ENCODE measurements around the gene YWHAH. TPM values are rescaled to one million over a fixed set of nuclear protein-coding genes. Genes with fewer than 3 reads are reported as not detected.
A peak's percentile ranks its signal among the peaks of the same experiment; 100 is the strongest.

Gene YWHAH
- total RNA-seq: 100 to 1,000 TPM in 5 of 8 experiments, 10 to 100 TPM in 3; 49.9 to 226 (median 106) TPM

DNA sequence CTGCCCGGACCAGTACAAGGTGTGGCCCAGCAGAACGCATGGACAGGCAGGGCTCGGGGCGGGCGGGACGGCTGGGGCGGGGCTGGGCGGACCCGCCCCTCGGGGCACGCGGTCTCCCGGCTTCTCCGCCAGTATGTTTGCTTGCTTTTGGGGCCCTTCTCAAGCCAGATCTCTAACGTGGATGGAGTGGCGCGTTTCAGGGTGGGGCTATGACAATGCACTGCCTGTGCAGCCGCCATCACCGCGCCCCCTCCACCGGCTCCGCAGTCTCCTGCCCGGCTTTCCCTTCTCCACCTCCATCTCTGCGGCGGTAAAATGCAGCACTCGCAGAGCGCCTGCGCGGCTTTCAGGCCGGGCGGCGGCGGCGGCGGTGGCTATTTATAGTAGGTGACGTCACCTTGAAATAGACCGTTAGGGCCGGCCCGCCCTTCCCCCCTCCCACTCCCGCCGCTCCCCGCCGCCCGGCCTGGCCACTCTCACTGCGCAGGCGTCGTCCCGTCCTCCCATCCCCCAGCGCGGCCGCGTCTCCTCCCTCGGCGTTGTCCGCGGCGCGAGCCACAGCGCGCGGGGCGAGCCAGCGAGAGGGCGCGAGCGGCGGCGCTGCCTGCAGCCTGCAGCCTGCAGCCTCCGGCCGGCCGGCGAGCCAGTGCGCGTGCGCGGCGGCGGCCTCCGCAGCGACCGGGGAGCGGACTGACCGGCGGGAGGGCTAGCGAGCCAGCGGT lies at the start of gene YWHAH:
TSS of gene YWHAH (plus strand) at position 558 of the 722 bp plus-strand sequence. CDS start 199 bp downstream, outside the sequence.
- ATAC-seq (replicated peaks in 6 of 8): peak; percentile 70 to 88 (median 84)
- 0% methylated on average over 2 of the region's 86 CpGs; no CpG with 5 or more reads in 9 of the 10 experiments for WGBS, 10 experiments
- H3K27ac ChIP-seq: peak within 1 kb of the TSS; percentile 95 to 97
- H3K4me1 ChIP-seq (replicated peaks in 1 of 2): peaks cover 7 to 14% of the 10 kb centered on the region in 2 donors
- peak within 1 kb of the TSS; percentile 66 to 92 (median 76) for H3K4me3 ChIP-seq
- in situ Hi-C loops (cut with MboI; ENCODE audit: low pct_unique_long_range_greater_than_20kb in 2 of 9, low sequenced_read_pairs in 9 of 9, unreplicated experiment in 9 of 9): no loop called here

DNA sequence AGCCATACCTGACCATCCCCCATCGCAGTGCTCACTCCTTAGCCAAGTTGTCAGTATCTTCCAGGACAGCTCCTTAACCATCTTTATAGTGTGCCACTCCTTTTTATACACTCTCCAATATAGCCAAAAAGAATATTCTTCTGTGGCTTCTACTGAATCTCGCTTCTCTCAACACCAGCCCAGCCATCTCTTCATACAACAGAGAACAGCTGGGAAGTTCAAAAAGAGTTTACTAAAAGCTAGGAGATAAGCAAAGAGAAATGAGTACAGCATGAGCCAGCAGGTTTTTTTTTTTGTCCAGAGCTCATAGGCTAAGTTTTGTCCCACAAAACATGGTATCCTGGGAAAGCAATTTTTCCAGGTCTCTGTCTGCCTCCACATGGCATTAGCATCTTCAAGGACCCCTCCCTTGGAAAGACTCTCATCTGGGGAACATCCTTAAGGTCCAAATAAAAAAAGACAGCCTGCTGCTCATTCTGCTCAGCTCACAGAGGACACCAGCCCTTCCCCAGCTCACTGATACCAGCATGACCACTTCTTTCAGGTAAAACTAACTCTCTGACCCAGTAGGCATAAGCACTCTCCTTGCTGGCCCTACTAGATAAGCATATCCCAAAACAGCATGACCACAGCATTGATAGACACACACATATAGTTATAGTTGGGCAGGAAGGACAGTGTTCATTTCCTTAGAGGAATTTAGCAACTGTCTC lies 48.8 kb upstream of the YWHAH start:
- H3K27ac ChIP-seq: no peak overlapping the region
- WGBS, 10 experiments: 80 to 100% (median 100%) methylated on average over 1 to 2 of the region's 2 CpGs; no CpG with 5 or more reads in 1 of the 10 experiments
- H3K4me1 ChIP-seq (replicated peaks in 1 of 2): peaks cover 54 to 56% of the 10 kb centered on the region in 2 donors
- peak in 1 of 8 experiments; percentile 65 for ATAC-seq (replicated peaks in 6 of 8)
- in situ Hi-C loops (cut with MboI; ENCODE audit: low pct_unique_long_range_greater_than_20kb in 2 of 9, low sequenced_read_pairs in 9 of 9, unreplicated experiment in 9 of 9): no loop called here
- no peak overlapping the region for H3K4me3 ChIP-seq

DNA sequence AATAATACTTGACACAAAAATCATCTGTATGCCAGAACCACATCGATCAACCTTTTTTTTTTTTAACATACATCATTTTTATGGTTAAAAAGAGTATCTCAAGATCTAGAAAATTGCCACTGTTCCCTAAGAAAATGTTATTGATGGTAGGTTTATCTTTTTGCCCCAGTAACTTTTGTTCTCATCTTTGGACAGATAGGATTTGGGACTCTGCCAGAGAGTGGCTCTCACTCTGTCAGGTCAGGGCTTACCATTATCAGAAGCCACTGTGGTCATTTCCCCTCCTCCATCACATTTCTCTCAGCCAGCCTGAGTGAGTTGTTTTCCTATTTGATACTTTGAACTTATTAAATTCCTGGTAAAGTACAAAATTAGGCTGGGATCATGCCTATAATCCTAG lies 47.9 kb upstream of the YWHAH start:
- in situ Hi-C loops (cut with MboI; ENCODE audit: low pct_unique_long_range_greater_than_20kb in 2 of 9, low sequenced_read_pairs in 9 of 9, unreplicated experiment in 9 of 9): no loop called here
- ATAC-seq (replicated peaks in 6 of 8): no peak
- H3K27ac ChIP-seq: no peak overlapping the region
- WGBS, 10 experiments: 57 to 100% (median 100%) methylated on average over 1 of the region's 1 CpG
- peaks cover 45 to 52% of the 10 kb centered on the region in 2 donors for H3K4me1 ChIP-seq (replicated peaks in 1 of 2)
- no peak overlapping the region for H3K4me3 ChIP-seq

DNA sequence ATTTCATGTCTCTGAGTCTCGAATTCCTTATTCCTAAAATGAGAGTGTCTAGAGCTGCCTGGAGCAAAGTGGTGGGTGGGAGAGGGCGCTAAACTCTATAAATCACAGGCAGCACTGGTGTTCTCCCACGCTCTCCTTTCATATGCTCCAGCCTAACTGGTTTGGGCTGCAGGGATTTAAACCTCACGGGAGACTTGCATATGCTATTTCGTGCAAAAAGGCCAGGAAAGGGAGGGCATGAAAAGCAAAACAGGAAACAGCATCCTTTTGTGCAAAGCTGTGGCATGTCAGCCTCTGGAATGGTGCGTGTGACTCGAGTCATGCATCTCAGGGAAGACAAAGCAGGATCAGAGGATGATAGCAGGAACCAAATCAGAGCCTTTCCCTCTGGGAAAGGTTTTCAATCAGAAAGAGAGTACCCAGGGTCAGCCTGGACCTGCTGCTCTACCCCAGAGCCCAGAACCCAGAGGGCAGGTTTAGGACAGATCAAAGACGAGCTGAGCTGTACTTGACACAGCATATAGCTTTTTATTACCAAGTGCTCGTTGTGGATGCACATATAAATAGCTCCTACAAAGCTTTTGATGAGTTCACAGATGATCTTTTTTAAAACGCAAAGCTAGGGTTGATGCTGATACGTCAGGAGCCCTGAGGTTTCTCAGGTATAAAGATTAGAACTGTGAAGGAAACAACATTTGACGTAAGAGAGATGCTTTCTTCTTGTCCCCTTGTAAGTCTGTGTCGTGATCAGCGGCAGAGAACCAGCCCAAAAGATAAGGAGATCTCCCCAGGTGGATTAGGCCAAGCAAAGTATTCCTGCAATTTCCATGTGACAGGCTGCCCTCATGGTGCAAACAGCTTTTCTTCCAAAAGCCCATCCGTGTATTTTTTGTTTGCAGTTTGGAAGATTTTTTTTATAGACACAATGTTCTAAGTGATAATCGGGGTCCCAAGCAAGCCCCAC lies 46.2 kb upstream of the YWHAH start:
- in situ Hi-C loops (cut with MboI; ENCODE audit: low pct_unique_long_range_greater_than_20kb in 2 of 9, low sequenced_read_pairs in 9 of 9, unreplicated experiment in 9 of 9): no loop called here
- peak overlapping the region; percentile 62 to 74 for H3K27ac ChIP-seq
- peak; percentile 19 to 74 (median 66) for ATAC-seq (replicated peaks in 6 of 8)
- no peak overlapping the region for H3K4me3 ChIP-seq
- WGBS, 10 experiments: 0 to 64% (median 51%) methylated on average over 1 to 16 of the region's 16 CpGs
- H3K4me1 ChIP-seq (replicated peaks in 1 of 2): peaks cover 39 to 45% of the 10 kb centered on the region in 2 donors

DNA sequence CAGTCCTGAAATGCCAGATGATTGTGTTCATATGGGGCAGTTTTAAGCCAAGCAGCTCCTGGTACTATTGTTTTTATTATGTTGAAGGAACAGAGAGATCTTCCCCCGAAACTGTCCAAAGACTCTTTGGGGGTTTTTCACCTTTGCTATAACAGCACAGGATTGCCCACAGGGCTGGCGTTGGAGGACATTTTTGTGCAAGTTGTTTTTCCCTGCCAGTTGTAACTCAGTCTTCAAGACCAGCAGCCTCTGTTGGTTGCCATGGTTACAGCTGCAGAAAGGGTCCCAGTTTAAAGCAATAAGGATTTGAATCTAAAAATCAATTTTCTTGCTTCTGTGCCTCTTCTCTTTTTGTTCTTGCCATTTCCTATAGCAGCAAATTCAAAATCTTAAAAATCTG lies 45.4 kb upstream of the YWHAH start:
- H3K4me1 ChIP-seq (replicated peaks in 1 of 2): peaks cover 31 to 37% of the 10 kb centered on the region in 2 donors
- 24 to 100% (median 48%) methylated on average over 1 to 2 of the region's 2 CpGs; no CpG with 5 or more reads in 6 of the 10 experiments for WGBS, 10 experiments
- peak in 5 of 8 experiments; percentile 43 to 70 (median 59) for ATAC-seq (replicated peaks in 6 of 8)
- in situ Hi-C loops (cut with MboI; ENCODE audit: low pct_unique_long_range_greater_than_20kb in 2 of 9, low sequenced_read_pairs in 9 of 9, unreplicated experiment in 9 of 9): no loop called here
- H3K27ac ChIP-seq: peak overlapping the region; percentile 62 to 74
- H3K4me3 ChIP-seq: no peak overlapping the region

DNA sequence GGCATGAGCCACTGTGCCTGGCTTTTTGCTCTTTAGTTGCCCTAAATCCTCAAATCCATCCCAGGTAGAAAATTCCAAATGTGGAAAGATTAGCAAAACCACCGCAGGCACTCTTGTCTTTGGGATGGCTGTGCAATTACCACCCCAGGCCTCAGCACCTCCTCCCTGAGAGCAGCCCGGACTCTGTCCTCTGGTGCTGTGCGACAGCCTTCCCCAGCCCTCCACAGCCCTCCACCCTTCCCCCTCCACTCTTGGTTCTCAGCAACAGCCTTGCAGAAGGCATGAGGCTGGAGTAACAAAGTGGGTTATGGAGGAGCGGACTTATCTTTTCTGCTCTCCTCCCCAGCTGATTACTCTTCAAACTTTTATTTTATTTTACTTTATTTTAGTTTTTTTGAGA lies 44.7 kb upstream of the YWHAH start:
- H3K4me1 ChIP-seq (replicated peaks in 1 of 2): peaks cover 28 to 35% of the 10 kb centered on the region in 2 donors
- WGBS, 10 experiments: 78 to 100% (median 92%) methylated on average over 1 to 4 of the region's 4 CpGs; no CpG with 5 or more reads in 7 of the 10 experiments
- in situ Hi-C loops (cut with MboI; ENCODE audit: low pct_unique_long_range_greater_than_20kb in 2 of 9, low sequenced_read_pairs in 9 of 9, unreplicated experiment in 9 of 9): no loop called here
- peak in 2 of 8 experiments; percentile 24 to 38 for ATAC-seq (replicated peaks in 6 of 8)
- H3K27ac ChIP-seq: peak overlapping the region; percentile 62 to 64
- H3K4me3 ChIP-seq: no peak overlapping the region

DNA sequence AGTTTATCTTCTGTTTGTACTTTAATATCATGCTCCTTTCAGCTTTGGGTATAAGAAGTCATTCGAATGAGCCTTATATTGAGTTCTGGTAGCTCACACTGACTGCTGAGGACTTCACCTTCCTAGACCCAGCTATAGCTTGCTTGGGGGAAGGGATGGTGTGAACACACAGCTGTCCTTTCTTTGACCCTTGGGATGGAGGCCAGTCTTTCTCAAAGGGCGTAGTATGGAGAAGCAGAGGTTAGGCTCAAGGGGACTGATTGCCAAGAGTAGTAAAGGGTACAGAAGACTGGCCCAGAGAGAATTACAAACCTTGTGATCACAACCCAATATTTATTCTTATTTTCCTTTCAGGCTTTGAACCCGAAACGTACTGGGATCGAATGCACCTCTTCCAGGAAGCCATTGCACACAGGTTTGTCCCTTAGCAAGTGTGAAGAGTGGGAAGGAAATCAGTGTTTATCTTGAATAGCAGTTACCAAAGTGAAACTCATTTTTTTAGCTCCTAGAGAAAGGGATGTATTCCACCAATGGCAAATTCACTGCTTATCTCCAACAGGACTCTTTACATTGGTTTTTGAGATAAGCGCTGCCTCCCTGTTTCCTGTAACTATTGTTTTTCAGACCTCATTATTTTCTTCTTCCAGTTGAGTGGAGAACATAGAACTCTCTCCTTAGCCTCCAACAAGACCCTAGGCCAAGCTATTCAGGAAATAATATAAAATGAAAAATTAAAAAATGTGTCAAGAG lies 42.8 kb upstream of the YWHAH start:
- no peak overlapping the region for H3K27ac ChIP-seq
- ATAC-seq (replicated peaks in 6 of 8): no peak

DNA sequence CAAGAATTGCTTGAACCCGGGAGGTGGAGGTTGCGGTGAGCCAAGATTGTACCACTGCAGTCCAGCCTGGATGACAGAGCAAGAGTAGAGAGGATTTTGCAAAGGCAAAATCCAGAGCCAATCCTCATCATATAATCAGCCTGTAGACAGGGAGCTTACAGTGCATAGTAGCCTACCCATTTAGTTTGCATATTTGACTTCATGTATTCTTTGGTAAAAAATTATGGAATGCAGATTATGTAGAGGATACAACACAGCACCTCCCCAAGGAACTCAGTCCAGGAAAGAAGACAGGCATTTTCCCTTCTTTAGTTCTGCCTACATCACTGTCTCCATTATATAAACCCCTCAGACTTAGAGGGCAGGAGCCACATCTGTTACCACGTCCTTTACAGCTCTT lies 39.7 kb upstream of the YWHAH start:
- WGBS, 10 experiments: 82 to 100% (median 89%) methylated on average over 1 to 3 of the region's 3 CpGs; no CpG with 5 or more reads in 4 of the 10 experiments
- H3K4me1 ChIP-seq (replicated peaks in 1 of 2): peaks cover 4% of the 10 kb centered on the region in 2 donors
- in situ Hi-C loops (cut with MboI; ENCODE audit: low pct_unique_long_range_greater_than_20kb in 2 of 9, low sequenced_read_pairs in 9 of 9, unreplicated experiment in 9 of 9): no loop called here
- H3K4me3 ChIP-seq: no peak overlapping the region
- peak in 3 of 8 experiments; percentile 70 to 84 (median 80) for ATAC-seq (replicated peaks in 6 of 8)
- H3K27ac ChIP-seq: no peak overlapping the region

More for the DNA sequence above, 42.8 kb upstream of the YWHAH start:
- Histone ChIP-seq H3K4me1 (replicated peaks in 1 of 2) (peaks cover 28 to 35% of the 10 kb centered on the region in 2 donors), H3K4me3 (no peak overlapping the region)
- in situ Hi-C loops (cut with MboI; ENCODE audit: low pct_unique_long_range_greater_than_20kb in 2 of 9, low sequenced_read_pairs in 9 of 9, unreplicated experiment in 9 of 9): no loop called here
- 83 to 100% (median 94%) methylated on average over 1 to 6 of the region's 6 CpGs for WGBS, 10 experiments

DNA sequence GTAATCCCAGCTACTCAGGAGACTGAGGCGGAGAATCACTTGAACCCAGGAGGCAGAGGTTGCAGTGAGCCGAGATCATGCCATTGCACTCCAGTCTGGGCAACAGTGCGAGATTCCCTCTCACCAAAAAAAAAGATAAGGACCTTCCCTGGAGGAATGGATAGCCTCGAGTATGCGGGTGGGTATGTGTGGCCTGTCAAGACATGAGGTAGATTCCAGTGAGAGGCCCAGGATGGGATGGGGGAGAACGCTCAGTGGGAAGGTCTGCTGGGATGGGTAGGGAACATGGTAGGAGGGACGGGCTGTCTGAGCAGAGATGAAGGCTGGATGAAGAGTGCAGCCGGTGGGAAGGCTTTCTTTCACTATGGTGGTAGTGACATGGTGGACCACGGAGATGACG lies 39.0 kb upstream of the YWHAH start:
- H3K4me1 ChIP-seq (replicated peaks in 1 of 2): no peaks in the 10 kb centered on the region
- in situ Hi-C loops (cut with MboI; ENCODE audit: low pct_unique_long_range_greater_than_20kb in 2 of 9, low sequenced_read_pairs in 9 of 9, unreplicated experiment in 9 of 9): no loop called here
- WGBS, 10 experiments: 93 to 100% (median 97%) methylated on average over 3 to 9 of the region's 10 CpGs; no CpG with 5 or more reads in 5 of the 10 experiments
- H3K27ac ChIP-seq: no peak overlapping the region
- no peak for ATAC-seq (replicated peaks in 6 of 8)
- no peak overlapping the region for H3K4me3 ChIP-seq

DNA sequence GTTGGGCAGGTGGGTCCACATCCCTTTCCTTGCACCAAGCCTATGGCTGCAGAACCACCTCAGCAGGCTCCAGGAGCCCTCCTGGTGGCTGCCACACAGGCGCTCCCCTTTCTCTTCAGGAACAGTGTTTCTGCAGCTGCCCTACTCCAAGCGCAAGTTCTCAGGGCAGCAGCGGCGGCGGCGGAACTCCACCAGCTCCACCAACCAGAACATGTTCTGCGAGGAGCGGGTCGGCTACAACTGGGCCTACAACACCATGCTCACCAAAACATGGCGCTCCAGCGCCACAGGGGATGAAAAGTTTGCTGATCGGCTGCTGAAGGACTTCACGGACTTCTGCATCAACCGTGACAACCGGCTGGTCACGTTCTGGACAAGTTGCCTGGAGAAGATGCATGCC lies 38.2 kb upstream of the YWHAH start:
- no peak overlapping the region for H3K4me3 ChIP-seq
- in situ Hi-C loops (cut with MboI; ENCODE audit: low pct_unique_long_range_greater_than_20kb in 2 of 9, low sequenced_read_pairs in 9 of 9, unreplicated experiment in 9 of 9): no loop called here
- WGBS, 10 experiments: 87 to 100% (median 100%) methylated on average over 1 to 8 of the region's 16 CpGs; no CpG with 5 or more reads in 5 of the 10 experiments
- ATAC-seq (replicated peaks in 6 of 8): no peak
- no peak overlapping the region for H3K27ac ChIP-seq
- no peaks in the 10 kb centered on the region for H3K4me1 ChIP-seq (replicated peaks in 1 of 2)

DNA sequence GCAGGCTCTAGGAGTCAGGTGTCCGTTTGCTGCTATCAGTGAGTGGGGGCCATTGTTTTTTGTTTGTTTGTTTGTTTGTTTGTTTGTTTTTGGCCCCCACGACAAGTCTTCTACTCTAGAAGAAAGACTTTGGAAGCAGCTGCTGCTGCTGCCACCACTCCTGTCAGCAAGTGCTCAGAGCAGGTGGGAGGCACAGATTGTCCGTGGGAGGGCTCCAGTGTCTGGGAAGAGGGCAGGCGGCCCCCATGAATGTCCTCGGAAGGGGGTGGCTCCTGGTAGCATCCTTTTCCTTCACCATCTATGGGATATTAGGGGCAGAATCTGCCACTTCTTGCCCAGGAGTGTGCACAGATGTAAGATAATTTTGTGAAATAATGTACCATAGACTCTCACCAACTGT lies 37.8 kb upstream of the YWHAH start:
- WGBS, 10 experiments: 59 to 100% (median 72%) methylated on average over 1 to 3 of the region's 5 CpGs; no CpG with 5 or more reads in 6 of the 10 experiments
- no peak for ATAC-seq (replicated peaks in 6 of 8)
- H3K27ac ChIP-seq: no peak overlapping the region
- H3K4me3 ChIP-seq: no peak overlapping the region
- in situ Hi-C loops (cut with MboI; ENCODE audit: low pct_unique_long_range_greater_than_20kb in 2 of 9, low sequenced_read_pairs in 9 of 9, unreplicated experiment in 9 of 9): no loop called here
- no peaks in the 10 kb centered on the region for H3K4me1 ChIP-seq (replicated peaks in 1 of 2)

DNA sequence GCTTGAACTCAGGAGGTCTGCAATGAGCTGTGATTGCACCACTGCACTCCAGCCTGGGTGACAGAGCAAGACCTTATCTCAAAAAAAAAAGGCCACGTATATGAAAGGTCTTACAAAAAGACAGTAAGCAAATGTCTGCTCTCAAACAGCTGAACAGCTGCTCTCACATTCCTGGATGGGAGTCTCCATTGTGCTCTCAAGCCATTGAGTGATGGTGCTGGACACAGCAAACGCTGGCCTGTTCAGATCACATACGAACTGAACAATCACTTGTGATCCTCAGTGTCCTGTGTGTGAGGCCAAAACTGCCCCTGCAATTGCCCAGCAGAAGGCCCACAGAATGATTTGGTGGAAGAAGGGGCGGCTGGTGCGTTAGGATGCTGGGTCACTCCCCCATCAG lies 34.4 kb upstream of the YWHAH start:
- Histone ChIP-seq H3K4me3 (no peak overlapping the region), H3K27ac (no peak overlapping the region), H3K4me1 (replicated peaks in 1 of 2) (no peaks in the 10 kb centered on the region)
- WGBS, 10 experiments: 0 to 100% (median 74%) methylated on average over 1 to 4 of the region's 5 CpGs; no CpG with 5 or more reads in 3 of the 10 experiments
- in situ Hi-C loops (cut with MboI; ENCODE audit: low pct_unique_long_range_greater_than_20kb in 2 of 9, low sequenced_read_pairs in 9 of 9, unreplicated experiment in 9 of 9): no loop called here
- ATAC-seq (replicated peaks in 6 of 8): peak in 2 of 8 experiments; percentile 56 to 96

Measured in motor neuron (in vitro differentiated cells).